HG03442 (cell line): Measurements from ENCODE around the gene BLACAT1.

Source experiments
- ATAC-seq: cut with Tn5 transposase; IDR thresholded peaks from one replicate; pipeline ENCODE4 v1.9.1; 2021; ENCODE audit warnings: mild to moderate bottlenecking, moderate library complexity; ENCODE audit not compliant: unreplicated experiment

Gene BLACAT1

DNA sequence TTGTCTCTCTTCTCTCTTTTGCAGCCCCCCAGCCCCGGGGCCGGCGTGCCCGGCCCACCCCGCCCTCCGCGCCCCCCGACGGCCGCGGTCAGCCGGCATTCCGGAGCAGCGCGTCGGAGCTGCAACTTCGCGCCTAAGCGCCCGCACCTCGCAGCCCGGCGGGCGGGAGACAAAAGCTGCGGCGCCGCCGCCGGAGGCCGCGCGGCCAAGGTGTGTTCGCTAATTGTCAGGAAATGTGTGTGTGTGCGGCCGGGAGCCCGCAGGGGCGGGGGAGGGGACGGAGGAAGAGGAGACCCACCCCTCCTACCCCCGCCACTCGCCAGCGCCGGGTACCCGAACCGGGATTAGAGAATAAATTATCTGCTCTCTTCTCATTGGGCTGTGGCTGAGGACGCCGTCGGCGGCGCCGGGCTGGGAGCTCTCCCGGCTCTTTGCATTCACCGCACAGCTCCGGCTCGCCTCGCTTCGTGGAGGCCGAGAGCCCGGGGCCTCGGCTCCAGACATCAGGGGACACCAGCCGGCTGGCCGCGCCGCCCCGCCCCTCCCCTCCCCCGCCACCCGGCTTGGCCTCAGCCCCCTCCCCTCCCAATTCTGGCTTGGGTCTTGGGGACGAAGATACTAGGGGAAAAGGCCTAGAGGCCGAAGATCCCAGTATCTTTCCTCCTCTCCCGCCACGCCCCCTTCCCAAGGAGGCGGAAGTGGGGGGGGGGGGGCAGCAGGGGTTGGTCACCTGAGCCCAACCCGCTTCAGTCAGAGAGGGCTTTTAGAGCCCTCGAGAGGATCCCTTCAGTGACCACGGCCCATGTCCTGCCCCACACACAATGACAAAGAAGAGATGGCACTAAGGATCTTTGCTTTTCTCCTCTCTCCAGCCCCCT is 1.3 kb upstream of the BLACAT1 start:
- ATAC-seq: no peak

DNA sequence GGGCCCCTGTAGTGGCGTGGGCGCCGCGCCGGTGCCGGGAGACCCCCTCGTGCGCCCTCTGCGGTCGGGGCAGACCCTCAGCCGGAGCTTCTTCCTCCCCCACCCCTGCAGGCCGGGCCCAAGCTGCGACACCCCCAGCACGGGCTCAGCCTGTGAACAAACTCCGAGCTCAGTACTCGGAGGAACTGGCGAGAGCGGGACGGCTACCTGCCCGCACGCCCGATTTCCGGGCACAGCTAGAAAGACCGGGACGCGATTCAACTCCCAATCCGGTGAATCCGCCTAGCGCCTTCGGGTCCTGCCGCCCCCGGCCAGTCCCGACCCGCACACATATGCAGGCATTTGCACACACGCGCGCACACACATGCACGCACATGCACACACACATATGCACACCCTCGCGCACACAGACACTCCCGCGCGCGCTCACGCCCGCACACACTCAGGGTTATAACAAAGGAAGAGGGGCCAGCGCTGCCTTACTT is 580 bp upstream of the BLACAT1 start:
- no peak for ATAC-seq

DNA sequence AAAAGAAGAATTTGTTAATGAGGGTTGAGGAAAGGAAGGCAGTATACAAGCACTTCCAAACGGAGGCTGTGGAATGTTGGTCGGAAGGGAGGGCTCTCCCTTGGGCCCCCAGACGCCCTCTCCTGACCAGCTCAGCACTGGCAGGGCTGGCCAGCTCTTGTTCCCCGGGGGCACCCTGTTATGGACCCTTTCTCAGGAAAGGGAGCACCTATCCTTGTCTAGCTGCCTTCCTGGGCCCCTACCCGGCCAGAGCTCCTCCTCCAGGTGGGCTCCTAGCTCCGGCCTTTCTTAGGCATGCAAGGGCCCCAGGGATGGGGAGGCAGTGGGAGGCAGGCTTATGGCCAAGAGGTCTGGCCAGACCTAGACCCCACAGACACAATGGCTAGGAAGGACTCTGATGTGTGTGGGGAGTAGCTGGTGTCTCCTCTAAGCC is 926 bp downstream of the BLACAT1 start:
- no peak for ATAC-seq

DNA sequence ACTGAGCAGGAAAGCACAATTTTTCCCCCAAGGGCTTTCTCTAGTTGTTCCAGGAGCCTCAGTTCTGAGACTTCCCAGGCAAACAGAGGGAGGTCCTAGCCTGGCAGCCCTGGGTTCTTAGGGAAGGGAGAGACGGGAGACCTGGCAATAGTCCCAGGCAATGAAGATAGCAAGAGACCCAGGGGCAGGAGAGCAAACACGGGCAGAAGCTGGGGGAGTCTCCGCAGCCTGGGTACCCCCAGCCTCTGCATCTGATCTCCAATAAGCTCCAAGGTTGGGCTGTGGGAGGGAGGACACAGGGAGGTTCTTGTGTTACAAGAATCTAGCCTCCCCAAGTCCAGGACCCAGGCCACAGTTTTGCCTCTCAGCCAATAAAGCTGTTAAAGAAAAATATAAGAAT is 2.4 kb downstream of the BLACAT1 start:
- no peak for ATAC-seq

DNA sequence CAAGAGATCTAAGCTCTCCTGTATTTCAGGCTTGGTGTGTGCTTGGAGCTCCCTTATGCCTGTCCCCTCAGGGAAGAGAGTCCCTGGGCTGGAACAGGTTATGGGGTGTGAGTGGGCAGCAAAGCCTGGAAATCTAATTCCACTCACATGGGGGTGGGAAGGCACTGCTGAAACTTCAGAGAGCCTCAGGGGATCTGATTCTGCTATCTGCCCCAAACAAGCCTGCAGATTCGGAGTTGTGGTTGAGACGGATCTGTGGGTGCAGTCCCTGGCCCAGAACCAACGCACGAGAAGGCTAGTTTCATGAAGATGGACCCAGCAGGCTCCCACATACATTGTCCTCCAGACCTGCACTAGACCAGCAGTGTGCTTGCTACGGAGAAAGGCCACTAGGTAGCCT is 2.9 kb downstream of the BLACAT1 start:
- no peak for ATAC-seq

DNA sequence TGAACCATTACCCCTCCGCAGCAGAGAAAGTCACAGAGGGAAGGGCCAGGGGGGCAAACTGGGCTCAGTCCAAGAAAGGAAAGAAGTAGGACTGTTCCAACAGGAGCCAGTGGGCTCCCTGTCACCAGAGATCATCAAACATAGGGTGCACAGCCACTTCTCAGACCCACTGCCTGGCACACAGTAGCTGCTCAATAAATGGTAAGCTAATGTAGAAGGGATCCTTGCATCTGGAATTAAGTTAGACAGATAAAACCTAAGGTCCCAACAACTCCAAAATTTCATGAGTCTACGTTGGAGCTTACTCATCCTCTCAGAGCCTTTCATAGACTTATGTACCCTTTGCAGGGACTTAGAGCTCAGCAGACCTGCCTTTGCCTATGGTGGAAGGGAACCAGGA is 3.5 kb downstream of the BLACAT1 start:
- no peak for ATAC-seq

DNA sequence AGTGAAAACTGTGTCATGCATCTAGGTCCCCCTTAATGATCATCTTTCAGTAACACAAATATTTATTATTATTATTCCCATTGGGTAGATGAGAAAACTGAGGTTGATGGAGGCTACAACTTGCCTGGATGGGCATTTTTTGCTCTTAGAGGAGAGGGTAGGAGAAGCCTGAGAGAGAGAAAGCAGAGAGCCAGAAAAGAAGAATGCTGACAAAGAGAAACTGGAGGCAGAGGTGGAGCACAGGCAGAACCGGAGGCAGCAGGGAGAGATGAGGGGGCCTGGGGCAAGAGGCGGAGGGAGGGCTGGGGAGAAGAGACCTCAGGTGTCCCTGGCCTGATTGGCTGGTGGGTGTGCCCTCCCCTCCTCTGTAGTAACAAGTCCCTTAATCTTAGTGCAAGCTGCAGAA is 4.1 kb downstream of the BLACAT1 start:
- no peak for ATAC-seq

DNA sequence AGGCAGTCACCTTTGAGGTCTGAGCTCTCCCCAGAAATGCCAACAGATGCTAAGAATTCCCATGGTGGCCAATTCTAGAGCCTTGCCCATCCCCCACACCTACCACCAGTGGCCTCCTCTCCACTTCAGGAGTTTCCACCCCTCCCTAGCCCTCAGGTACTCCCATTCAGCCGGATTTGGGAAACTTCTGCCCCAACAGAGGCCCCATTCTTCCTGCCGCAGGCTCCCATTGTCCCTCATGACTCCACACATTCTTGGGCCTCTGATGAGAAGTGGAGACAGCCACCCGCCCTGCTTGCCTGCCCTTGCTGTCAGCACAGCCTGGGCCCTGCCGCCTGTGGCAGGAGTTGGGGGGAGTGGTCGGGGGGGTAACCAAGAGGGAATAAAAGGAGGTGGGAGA is 4.6 kb downstream of the BLACAT1 start:
- no peak for ATAC-seq

DNA sequence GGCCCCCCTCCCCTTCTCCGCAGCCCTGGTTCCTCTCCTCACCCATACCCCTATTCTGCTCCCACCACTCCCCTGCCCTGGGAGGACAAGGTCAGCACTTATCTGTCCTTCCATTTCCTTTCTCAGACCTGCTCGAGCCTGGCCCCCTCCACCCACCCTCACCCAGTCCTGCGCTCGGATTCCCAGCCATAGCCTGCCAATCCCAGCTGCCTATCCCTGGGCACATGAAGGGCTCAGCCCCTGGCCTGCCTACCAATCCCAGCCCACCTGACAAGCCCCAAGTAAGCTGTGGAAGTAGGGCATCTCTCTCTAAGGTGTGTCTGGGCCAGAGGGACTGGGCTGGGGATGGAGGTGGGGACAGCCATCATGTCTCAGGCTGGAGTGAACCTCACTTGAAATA is 5.4 kb downstream of the BLACAT1 start:
- no peak for ATAC-seq

DNA sequence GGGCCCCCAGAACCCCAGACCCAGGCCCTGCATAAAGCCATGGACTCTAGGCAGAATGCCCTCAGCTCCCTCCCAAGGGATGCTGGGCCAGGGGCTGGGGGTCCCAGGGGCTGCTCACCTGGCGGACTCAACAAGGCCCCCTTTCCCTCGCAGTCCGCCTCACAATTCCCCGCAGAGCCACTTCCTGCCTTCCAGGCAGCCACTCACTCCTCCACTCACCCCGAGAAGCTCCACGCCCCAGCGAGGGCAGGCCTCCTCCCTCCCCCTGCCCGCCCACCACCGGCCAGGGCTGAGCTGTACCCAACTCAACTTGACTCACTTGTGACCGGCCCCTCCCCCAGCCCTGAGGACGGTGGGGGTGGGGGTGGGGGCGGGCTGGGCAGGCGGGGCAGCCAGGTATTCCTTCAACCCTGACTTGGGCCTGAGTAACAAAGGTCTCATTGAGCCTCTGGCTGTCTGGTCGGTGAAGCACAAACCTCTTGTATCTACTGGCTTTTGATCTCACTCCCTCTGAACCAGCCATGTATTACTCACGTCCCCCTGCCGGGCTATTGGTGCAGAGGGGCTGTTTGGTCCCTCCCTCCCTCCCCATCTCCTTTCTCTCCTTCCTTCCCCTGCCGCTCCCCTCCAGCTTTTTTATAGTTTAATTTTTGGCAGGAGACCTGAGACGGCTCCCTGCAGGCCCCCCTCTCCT is 5.9 kb downstream of the BLACAT1 start:
- no peak for ATAC-seq

DNA sequence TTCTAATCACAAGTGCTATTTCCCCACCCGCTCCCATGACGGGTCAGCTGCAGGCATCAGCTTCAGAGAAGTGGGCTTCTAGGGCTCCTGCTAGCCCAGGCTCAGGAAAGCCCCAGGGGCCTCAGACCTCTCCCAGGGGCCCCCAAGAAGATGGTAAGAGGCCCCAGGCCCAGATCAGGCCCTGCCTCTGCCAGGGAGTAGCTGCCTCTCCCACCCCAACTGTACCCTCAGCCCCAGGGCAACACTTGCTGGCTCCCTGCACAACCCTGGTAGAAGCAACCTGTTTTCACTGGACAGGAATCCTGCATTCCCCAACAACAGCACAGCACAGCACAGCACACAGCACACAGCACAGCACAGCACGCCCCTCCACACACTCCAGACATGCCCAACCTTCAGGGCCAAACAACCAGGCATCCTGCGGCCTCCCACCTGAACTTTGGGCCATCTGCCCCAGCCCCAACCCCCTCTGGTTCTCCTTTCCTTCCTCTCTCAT is 6.5 kb downstream of the BLACAT1 start:
- no peak for ATAC-seq

DNA sequence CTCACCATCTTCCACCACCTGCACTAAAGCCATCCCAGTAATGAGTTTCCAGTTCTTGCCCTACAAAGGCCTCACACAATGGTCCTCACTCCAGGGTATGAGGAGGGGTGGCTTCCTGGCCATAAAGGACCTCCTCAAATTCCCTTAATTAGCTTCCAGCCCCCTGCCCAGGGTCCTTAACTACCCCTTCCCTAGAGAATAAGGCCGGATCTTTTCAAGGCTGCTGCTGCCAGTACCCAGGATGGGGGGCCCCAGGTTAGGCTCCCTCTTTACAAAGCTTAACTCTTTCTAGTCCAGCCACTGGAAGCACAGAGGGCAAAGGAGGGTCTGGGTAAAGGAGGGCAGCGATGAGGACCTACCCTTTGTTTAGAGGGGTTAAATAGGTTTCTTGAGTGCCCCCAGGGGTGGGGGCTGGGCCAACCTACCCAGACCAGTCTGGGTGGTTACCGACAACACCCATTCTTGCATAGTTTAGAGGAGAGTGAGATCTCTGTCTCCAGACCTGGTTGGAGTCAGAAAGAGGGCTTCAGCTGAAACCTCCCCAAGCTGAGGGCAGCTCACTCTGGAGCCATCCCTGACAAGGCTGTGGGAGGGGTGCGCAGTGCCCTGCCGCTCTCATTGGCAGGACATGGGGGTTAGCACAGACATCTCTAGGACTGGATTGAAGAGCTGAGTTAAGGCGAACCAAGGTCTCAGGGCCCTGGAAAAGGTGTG is 7.1 kb downstream of the BLACAT1 start:
- no peak for ATAC-seq

DNA sequence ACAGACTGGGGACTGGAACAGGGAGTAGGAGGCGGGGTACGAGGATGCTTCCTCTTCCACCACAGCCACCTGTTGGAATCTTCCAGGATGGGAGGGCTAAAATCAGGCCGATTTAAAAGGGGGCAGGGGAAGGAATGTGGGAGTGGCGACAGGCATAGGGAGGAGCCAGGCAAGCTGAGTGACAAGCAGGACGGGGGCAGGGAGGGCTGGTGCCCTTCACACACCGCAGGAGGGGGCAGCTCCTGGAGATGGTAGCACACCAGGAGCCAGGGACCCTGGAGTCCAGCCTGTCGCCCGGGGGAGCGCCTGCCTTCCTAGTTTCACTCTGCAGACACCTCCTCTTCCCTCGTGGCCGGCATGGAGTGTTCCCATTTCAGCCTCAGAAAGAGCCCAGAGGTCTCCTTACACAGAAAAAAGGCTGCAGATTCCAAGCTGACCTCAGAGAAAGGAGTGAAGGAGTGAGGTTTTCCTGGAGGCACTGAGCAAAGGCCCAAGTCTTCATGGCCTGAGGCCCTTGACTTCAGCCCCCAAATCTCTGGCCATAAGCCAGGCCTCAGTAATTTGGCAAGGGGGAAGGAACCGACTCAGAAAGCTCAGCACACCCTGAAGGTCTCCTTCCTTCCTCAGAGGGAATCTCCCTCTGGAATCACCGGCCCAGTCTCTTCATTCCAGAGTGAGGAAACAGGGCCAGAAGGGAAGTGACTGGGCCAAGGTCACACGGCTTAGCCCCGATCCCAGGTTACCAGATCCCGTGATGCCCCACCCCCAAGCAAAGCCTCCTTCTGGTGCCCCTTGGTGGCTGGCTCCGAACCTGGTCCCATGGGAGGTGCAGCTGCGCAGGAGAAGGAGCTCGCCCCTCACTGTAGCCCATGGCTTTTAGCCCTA is 8.1 kb downstream of the BLACAT1 start:
- ATAC-seq: no peak

DNA sequence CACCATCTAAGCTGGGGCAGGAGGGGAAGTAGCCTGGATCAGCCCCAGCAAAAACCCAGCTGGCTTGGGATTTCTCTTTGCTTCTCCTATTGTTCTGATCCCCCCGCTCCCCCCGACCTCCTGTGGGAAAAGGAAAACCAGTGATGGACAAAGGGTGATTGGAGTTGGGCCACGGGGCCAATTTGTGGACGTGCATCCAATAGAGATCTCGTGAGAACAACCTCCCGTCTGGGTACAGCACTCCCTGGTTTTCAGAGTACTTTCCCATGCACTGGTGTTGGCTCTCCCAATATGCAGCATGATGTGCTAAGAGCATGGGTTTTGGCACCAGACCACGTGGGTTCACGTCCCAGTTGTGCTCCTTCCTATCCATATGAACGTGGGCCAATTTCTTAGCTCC is 9.0 kb downstream of the BLACAT1 start:
- ATAC-seq: no peak

DNA sequence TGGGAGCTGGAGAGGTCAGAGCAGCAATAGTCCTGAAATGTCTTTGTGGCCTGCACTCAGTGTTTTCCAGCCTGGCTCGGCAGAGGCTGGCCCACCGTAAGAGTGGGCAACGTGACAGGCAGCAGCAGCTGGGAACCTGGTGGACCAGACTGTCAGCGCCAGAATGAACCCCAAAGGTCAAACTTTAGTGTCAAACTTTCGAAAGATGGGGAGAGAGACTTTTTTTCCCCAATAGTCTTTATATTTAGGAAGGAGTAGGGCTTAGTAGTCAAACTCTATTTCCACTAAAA is 10.3 kb downstream of the BLACAT1 start:
- ATAC-seq: no peak

DNA sequence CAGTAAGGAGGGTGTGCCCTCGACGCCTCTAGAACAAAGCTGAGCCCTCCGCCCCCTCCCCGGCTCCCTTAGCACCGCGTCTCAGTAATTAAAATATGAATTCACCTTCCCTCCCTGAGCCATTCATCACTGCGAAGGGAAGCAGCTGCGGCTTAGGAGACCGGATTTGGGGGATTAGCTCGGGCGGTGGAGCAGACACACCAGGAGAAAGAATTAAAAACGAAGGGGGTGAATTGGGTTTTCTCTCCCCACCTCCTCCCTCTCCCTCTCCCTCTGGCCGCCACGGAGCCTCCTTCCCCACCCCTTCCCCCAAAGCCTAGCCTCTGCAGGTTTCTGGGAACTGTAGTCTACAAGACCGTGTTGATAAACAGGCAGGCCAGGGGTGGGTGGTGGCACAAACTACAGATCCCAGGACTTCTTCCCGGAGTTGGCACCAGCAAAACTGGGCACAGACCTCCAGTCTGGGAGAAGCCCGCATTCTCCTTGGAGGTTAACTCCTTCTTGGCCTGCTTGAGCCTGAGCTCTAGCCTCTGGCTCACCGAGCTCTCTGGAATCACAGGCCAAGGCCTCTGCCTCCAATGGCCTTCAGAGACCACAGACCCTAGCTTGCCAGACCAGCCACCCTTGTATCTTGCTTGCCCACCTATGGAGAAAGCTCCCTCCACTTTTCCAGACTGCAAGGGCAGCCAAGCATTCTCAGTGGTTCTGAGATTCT is 10.8 kb downstream of the BLACAT1 start:
- ATAC-seq: no peak

DNA sequence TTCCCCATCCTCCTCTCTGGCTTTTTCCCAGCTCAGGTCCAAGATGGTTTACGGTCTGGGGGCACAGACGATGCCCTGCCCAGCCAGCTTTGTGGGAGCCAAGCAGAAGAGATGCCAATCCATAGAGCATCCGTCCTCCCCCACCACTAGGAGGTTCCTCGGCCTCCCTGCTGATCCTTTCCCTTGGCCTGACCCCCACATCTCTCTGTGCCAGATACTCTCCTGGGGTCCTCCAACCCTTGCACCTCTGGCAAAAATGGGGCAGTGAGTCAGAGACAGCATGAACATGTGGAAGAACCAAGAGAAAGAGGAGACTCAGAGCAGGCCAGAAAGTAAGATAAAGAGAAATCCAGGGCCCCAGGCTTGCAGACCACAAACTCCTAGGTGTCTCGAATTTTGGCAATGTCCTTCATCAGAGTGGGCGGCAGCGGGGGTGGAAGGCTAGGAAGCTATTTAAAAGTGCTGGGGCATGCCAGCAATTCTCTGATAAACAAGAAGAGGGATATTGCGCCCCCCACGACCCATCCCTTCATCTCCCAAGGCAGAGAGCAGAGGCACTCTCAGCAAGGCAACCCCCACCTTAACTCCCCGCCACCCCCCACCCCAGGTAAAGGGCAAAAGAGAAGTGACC is 11.4 kb downstream of the BLACAT1 start:
- no peak for ATAC-seq

DNA sequence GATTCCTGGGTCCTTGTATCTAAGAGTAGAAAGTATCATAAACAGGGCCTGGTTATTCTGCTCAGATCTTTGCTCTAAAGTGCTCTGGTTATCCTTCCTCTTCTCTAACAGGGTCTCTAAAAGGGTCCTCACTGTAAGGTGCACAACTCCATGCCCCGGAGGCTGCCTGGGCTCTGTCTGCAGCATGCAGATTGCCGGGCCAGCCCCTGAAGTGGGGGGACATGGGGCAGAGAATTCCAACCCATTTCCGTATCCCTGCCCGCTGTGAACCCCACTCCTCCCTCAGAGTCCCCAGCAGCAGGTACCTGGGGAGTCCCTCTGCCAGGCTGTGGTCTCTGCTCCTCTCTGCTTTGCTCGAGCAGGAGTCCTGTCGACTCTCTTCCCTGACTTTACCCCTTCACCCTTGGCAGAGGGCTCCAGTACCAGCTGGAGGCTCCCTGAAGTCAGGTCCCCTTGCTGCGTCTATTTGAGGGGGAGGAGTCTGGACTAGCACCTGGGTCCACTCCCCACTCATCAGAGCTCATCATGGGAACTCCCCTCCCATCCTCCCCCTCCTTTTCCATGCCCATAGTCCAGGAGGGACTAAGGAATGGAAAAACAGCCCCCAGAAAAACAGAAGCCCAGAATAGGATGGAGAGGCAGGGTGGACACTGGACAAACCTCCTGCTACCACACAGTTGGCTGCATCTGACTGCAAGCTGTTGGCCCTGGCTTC is 12.1 kb downstream of the BLACAT1 start:
- no peak for ATAC-seq
